SK-N-SH (cell line): ENCODE data around the gene FADS3. TPM values are rescaled to one million over a fixed set of nuclear protein-coding genes. Genes with fewer than 3 reads are reported as not detected.

Source experiments
- CTCF ChIA-PET: fragments of 300-600, 350-600 bp; formaldehyde crosslinking; extraction: SDS; loops from one replicate; lab custom pipeline; 2021; lab: Yijun Ruan, JAX
- POLR2A ChIA-PET: fragments of 350-600 bp; sonication (Branson Sonifier 250); formaldehyde crosslinking; extraction: SDS; loops from one replicate; lab custom pipeline; 2020; ENCODE audit warnings: antibody characterized with exemption, inconsistent platforms; lab: Yijun Ruan, JAX
- DNase-seq: peaks from one replicate; pipeline ENCODE4 v3.0.0; 2012
- H2AFZ ChIP-seq: fragments of 200-600 bp; sonication (generic); 2 replicates; pipeline ENCODE4 v1.8.1; 2016; ENCODE audit warnings: antibody characterized with exemption, mild to moderate bottlenecking, low read depth
- H3F3A ChIP-seq: fragments of 200-600 bp; sonication (generic); replicated peaks from 2 replicates; pipeline ENCODE3; 2016; ENCODE audit warnings: antibody characterized with exemption, mild to moderate bottlenecking; ENCODE audit not compliant: insufficient read depth
- H3K27ac ChIP-seq, 2 experiments: fragments of 200-500 bp in 1 of 2; fragments of 200-600 bp in 1 of 2; sonication (Bioruptor generic) in 1 of 2; sonication (generic), shearing (Covaris generic) in 1 of 2; 2 replicates each; pipeline versions ENCODE4 v1.5.1 to v1.6.1; 2014 to 2016; ENCODE audit warnings: low read depth in 2 of 2, inconsistent platforms in 1 of 2, low read length in 1 of 2, mild to moderate bottlenecking in 1 of 2, mixed read lengths in 1 of 2
- H3K27me3 ChIP-seq: fragments of 200-600 bp; sonication (generic), shearing (Covaris generic); 2 replicates; pipeline ENCODE4 v1.6.1; 2016; ENCODE audit warnings: mixed run types; ENCODE audit not compliant: insufficient read depth
- H3K36me3 ChIP-seq, 2 experiments: fragments of 200-500 bp in 1 of 2; fragments of 200-600 bp in 1 of 2; sonication (Bioruptor generic) in 1 of 2; sonication (generic) in 1 of 2; replicated peaks in 1 of 2; 2 replicates each; pipeline versions ENCODE3 to v1.5.1; 2014 to 2016; ENCODE audit warnings: low read length in 1 of 2, mild to moderate bottlenecking in 1 of 2; ENCODE audit not compliant: insufficient read depth in 2 of 2, control insufficient read depth in 1 of 2
- H3K4me1 ChIP-seq, 2 experiments: fragments of 200-500 bp in 1 of 2; fragments of 200-600 bp in 1 of 2; sonication (Bioruptor generic) in 1 of 2; sonication (generic), shearing (Covaris generic) in 1 of 2; 2 replicates each; pipeline versions ENCODE4 v1.5.1 to v1.6.1; 2014 to 2016; ENCODE audit warnings: low read depth in 1 of 2, low read length in 1 of 2, mixed run types in 1 of 2; ENCODE audit not compliant: insufficient read depth in 2 of 2, control insufficient read depth in 1 of 2
- H3K4me2 ChIP-seq: fragments of 200-600 bp; sonication (generic), shearing (Covaris generic); 2 replicates; pipeline ENCODE4 v1.6.1; 2017; ENCODE audit warnings: mixed run types
- H3K4me3 ChIP-seq, 2 experiments: fragments of 200-500 bp in 1 of 2; fragments of 200-600 bp in 1 of 2; sonication (Bioruptor generic) in 1 of 2; sonication (generic), shearing (Covaris generic) in 1 of 2; 2 replicates each; pipeline versions ENCODE4 v1.5.1 to v1.8.1; 2014 to 2016; ENCODE audit warnings: low read depth in 2 of 2, inconsistent platforms in 1 of 2, low read length in 1 of 2, mild to moderate bottlenecking in 1 of 2, mixed read lengths in 1 of 2, moderate library complexity in 1 of 2
- H3K79me2 ChIP-seq: fragments of 200-600 bp; sonication (generic); 2 replicates; pipeline ENCODE4 v1.8.1; 2017; ENCODE audit warnings: mild to moderate bottlenecking; ENCODE audit not compliant: insufficient read depth
- H3K9ac ChIP-seq: fragments of 200-600 bp; sonication (generic); 2 replicates; pipeline ENCODE4 v1.6.1; 2017; ENCODE audit warnings: mixed run types
- H3K9me2 ChIP-seq: fragments of 200-600 bp; sonication (generic); 2 replicates; pipeline ENCODE4 v1.6.1; 2017; ENCODE audit warnings: mixed run types
- H3K9me3 ChIP-seq: fragments of 200-600 bp; sonication (generic); 2 replicates; pipeline ENCODE4 v1.6.1; 2017; ENCODE audit warnings: mixed run types, mild to moderate bottlenecking, moderate library complexity
- H4K20me1 ChIP-seq: fragments of 200-600 bp; sonication (generic); 2 replicates; pipeline ENCODE4 v1.6.1; 2017; ENCODE audit warnings: mild to moderate bottlenecking, mixed run types; ENCODE audit not compliant: insufficient read depth
- ELF1 ChIP-seq: IDR thresholded peaks from 2 replicates; pipeline ENCODE4 v1.4.0; 2012
- EP300 ChIP-seq, 2 experiments: IDR thresholded peaks; 2 replicates each; pipeline versions ENCODE4 v1.4.0 to v1.6.1; 2012; ENCODE audit warnings: borderline replicate concordance in 1 of 2, low read depth in 1 of 2, low read length in 1 of 2
- GABPA ChIP-seq: IDR thresholded peaks from 2 replicates; pipeline ENCODE4 v1.4.0; 2012; ENCODE audit warnings: low read depth, mild to moderate bottlenecking
- RCOR1 ChIP-seq: fragments of 150-350 bp; IDR thresholded peaks from 2 replicates; pipeline ENCODE4 v1.6.1; 2017; ENCODE audit warnings: antibody characterized with exemption, low read length
- TCF12 ChIP-seq: IDR thresholded peaks from 2 replicates; pipeline ENCODE4 v1.4.0; 2012
- WGBS: methylation state at CpG from one replicate; pipeline ENCODE4 v1.1.6; 2017; ENCODE audit warnings: low lambda C conversion rate; 5-methylcytosine and 5-hydroxymethylcytosine counted together
- polyA plus RNA-seq, 3 experiments: library from polyadenylated mRNA; depleted of rRNA; stranded (reverse); fragments of >200 nt; gene quantifications; 2 replicates each; pipeline ENCODE4 v1.2.3, GENCODE V29; 2012
- TF ChIP-seq, protein P1 (sequence below): IDR thresholded peaks from 2 replicates; pipeline ENCODE4 v1.4.0; 2012; ENCODE audit warnings: low read depth, borderline replicate concordance
- TF ChIP-seq, protein P2 (sequence below): fragments of 150-350 bp; IDR thresholded peaks from 2 replicates; pipeline ENCODE4 v1.6.1; 2016; ENCODE audit warnings: mild to moderate bottlenecking, low read depth, low read length
- TF ChIP-seq, protein P3 (sequence below): IDR thresholded peaks from 2 replicates; pipeline ENCODE4 v1.6.1; 2012; ENCODE audit warnings: mild to moderate bottlenecking, low read depth, low read length, moderate library complexity
- TF ChIP-seq, protein P4 (sequence below): fragments of 150-350 bp; IDR thresholded peaks from 2 replicates; pipeline ENCODE4 v1.6.1; 2017; ENCODE audit warnings: antibody characterized with exemption, low read length, low read depth, borderline replicate concordance

FADS3 gene
- polyA plus RNA-seq, 1 of the 3 experiments (the other 2 are of a cell fraction), result 93.3 TPM

GRCh38 chr11:61851113-61851899 lies 40.0 kb downstream of the FADS3 start:
- Histone ChIP-seq H3K27me3 (no peaks in the 10 kb centered on the region), H3K9ac (no peak overlapping the region), H3K9me3 (no peaks in the 10 kb centered on the region), H2AFZ (no peak overlapping the region), H3K4me2 (no peak overlapping the region), H4K20me1 (no peaks in the 10 kb centered on the region), H3F3A (no peaks in the 10 kb centered on the region), H3K79me2 (no peaks in the 10 kb centered on the region), H3K9me2 (no peaks in the 10 kb centered on the region), H3K4me1 (peaks cover 3 to 7% of the 10 kb centered on the region in 2 experiments; a peak in 2 of 4 replicates), H3K36me3 (peaks cover 7 to 53% of the 10 kb centered on the region in 2 experiments), H3K27ac (no peak overlapping the region), H3K4me3 (no peak overlapping the region)
- POLR2A ChIA-PET, result no interaction called here
- no peak for DNase-seq
- TF ChIP-seq, protein P1, sequence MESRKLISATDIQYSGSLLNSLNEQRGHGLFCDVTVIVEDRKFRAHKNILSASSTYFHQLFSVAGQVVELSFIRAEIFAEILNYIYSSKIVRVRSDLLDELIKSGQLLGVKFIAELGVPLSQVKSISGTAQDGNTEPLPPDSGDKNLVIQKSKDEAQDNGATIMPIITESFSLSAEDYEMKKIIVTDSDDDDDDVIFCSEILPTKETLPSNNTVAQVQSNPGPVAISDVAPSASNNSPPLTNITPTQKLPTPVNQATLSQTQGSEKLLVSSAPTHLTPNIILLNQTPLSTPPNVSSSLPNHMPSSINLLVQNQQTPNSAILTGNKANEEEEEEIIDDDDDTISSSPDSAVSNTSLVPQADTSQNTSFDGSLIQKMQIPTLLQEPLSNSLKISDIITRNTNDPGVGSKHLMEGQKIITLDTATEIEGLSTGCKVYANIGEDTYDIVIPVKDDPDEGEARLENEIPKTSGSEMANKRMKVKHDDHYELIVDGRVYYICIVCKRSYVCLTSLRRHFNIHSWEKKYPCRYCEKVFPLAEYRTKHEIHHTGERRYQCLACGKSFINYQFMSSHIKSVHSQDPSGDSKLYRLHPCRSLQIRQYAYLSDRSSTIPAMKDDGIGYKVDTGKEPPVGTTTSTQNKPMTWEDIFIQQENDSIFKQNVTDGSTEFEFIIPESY, result no peak
- TF ChIP-seq ELF1 (no peak), TCF12 (no peak), EP300 (IDR thresholded peaks at IDR 0.05; ENCODE audit: borderline replicate concordance in 1 of 2, low read depth in 1 of 2, low read length in 1 of 2) (no peak), GABPA (no peak), RCOR1 (no peak)
- TF ChIP-seq, protein P2, sequence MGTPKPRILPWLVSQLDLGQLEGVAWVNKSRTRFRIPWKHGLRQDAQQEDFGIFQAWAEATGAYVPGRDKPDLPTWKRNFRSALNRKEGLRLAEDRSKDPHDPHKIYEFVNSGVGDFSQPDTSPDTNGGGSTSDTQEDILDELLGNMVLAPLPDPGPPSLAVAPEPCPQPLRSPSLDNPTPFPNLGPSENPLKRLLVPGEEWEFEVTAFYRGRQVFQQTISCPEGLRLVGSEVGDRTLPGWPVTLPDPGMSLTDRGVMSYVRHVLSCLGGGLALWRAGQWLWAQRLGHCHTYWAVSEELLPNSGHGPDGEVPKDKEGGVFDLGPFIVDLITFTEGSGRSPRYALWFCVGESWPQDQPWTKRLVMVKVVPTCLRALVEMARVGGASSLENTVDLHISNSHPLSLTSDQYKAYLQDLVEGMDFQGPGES, result no peak
- TF ChIP-seq, protein P3, sequence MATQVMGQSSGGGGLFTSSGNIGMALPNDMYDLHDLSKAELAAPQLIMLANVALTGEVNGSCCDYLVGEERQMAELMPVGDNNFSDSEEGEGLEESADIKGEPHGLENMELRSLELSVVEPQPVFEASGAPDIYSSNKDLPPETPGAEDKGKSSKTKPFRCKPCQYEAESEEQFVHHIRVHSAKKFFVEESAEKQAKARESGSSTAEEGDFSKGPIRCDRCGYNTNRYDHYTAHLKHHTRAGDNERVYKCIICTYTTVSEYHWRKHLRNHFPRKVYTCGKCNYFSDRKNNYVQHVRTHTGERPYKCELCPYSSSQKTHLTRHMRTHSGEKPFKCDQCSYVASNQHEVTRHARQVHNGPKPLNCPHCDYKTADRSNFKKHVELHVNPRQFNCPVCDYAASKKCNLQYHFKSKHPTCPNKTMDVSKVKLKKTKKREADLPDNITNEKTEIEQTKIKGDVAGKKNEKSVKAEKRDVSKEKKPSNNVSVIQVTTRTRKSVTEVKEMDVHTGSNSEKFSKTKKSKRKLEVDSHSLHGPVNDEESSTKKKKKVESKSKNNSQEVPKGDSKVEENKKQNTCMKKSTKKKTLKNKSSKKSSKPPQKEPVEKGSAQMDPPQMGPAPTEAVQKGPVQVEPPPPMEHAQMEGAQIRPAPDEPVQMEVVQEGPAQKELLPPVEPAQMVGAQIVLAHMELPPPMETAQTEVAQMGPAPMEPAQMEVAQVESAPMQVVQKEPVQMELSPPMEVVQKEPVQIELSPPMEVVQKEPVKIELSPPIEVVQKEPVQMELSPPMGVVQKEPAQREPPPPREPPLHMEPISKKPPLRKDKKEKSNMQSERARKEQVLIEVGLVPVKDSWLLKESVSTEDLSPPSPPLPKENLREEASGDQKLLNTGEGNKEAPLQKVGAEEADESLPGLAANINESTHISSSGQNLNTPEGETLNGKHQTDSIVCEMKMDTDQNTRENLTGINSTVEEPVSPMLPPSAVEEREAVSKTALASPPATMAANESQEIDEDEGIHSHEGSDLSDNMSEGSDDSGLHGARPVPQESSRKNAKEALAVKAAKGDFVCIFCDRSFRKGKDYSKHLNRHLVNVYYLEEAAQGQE, result no peak
- TF ChIP-seq, protein P4, sequence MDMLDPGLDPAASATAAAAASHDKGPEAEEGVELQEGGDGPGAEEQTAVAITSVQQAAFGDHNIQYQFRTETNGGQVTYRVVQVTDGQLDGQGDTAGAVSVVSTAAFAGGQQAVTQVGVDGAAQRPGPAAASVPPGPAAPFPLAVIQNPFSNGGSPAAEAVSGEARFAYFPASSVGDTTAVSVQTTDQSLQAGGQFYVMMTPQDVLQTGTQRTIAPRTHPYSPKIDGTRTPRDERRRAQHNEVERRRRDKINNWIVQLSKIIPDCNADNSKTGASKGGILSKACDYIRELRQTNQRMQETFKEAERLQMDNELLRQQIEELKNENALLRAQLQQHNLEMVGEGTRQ, result no peak
- 96% methylated on average over 17 of the region's 24 CpGs for WGBS
- CTCF ChIA-PET, result no interaction called here
